NCI-H2171 (cell line): ENCODE data around the gene C19orf47.

Experiments
- DNase-seq: peaks from one replicate; lab custom pipeline; 2025; lab: John Stamatoyannopoulos, UW

Gene C19orf47

DNA sequence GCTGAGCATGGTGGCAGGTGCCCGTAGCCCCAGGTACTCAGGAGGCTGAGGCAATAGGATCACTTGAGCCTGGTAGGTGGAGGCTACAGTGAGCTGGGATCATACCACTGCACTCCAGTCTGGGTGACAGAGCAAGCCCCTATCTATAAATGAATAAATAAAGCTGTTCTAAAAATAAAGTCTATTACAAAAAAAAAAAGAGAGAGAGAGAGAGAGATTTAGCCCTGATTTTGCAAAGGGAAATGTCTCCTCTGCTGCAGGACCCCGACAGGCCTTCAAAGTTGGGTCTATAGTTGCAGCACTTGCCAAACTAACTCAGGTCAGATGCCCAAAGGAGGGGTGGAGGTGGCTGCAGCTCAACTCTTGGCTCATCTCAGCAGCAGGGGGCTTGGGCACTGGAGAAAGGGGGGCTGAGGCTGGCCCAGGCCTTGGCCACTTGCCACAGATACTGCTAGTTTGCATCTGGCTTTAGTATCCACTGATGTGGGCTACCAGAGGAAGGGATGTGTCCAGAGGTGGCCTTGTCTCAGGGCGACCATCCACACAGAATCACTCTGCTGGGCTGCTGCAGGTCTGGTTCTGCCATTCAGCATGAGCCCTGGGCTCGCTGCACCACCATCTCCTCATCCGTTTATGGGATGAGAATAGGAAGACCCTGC, 32.3 kb downstream of the C19orf47 start:
- no peak for DNase-seq

DNA sequence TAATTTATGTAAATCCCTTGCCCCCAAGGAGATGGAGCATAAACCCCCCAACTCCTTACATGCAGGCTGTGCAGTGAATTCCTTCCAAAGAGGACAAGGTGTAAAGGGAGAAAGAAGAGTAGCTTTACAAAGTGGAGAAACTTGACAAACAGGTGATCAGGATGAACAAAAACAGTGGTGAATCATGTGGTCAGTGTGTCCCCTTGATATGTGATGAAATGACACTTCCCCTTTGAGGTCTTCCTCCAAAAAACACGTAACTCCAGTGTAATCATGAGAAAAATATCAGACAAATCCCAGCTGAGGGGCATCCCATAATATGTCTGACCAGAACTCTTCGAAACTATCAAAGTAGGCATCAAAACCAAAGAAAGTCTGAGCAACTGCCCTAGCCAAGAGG, 33.5 kb downstream of the C19orf47 start:
- no peak for DNase-seq

DNA sequence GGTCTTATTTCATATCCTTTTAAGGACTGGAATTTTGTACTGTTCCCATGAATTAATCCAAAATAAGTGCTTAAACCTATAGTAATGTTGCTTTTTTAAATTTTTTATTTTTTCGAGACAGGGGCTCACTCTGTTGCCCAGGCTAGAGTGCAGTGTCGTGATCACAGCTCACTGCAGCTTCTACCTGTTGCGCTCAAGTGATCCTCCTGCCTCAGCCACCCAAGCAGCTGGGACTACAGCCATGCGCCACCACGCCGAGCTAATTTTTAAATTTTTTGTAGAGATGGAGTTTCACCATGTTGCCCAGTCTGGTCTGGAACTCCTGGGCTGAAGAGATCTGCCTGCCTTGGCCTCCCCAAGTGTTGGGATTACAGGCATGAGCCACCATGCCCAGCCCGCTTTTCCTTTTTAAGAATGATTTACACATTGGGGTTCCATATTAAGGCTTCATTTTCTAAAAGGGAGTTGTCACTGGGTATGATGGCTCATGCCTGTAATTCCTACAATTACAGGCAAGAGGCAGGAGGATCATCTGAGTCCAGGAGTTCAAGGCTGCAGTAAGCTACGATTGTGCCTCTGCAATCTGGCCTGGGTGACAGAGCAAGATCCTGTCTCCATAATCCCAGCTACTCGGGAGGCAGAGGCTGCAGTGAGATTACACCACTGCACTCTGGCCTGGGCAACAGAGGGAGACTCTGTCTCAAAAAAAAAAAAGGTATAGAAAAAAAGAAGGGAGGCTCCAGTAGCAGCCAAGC, 34.8 kb downstream of the C19orf47 start:
- DNase-seq: no peak

DNA sequence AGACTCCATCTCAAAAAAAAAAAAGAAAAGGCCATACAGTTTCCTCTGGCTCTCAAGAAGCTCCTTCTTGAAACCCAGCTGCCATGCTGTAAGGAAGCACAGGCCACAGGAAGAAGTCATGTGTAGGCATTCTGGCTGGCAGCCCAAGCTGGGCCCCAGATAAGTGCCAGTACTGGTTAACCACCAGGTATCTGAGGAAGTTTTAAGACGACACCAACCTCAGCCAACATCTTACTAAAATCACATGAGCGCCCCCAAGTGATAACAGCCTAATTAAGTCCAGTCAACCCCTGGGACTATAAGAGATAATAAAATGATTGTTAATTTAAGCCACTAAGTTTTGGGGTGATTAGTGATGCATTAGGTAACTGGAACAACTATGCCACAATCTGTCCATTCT, 35.7 kb downstream of the C19orf47 start:
- DNase-seq: no peak

DNA sequence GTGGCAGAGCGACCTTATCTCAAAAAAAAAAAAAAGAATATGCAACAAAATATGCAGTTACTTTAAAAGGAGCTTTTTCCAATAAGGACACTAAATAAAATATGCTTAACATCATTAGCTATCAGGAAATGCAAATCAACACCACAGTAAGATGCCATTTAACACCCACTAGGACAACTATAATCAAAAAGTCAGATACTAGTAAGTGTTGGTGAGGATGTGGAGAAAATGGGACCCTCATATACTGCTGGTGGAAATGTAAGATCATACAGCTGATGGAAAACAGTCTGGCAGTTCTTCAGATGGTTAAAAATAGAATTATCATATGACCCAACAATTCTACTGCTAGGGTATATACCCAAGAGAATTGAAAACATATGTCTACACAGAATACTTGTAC, 38.5 kb downstream of the C19orf47 start:
- no peak for DNase-seq

DNA sequence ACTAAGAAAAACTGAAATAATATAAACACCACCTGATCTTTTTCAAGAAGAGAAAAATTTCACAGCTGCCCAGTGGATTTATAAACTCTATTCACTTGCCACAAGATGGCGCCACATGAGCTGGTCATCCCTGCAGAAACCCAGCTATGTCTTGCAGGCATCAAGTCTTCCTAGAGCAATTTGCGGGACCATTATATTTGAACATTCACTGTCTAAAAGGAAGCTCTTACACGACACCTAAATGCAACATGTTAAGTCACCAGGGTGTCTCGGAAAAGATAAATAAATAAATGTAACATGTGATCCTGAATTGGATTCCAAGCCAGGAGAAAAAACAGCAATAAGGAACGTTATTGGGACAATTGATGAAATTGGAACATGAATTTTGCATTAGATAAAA, 42.8 kb downstream of the C19orf47 start:
- peak; percentile 75 for DNase-seq

DNA sequence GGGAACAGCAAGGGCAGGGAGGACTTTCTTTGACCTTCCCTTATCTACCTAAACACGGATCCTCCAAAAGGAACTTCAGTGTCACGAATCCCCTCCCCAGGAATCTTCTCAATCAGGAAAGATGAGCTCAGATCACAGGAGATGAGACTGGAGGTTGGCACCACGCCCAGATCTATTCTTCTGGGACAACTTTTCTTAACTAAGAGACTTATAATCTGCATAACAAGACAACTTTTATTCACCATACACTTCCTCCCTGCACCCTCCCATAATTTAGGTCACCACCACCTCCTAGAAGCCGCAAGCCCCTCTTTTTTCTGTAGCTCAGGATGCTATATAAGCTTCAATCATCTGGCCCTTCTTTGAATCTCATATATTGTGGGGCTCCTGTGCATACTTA, 43.9 kb downstream of the C19orf47 start:
- DNase-seq: no peak

DNA sequence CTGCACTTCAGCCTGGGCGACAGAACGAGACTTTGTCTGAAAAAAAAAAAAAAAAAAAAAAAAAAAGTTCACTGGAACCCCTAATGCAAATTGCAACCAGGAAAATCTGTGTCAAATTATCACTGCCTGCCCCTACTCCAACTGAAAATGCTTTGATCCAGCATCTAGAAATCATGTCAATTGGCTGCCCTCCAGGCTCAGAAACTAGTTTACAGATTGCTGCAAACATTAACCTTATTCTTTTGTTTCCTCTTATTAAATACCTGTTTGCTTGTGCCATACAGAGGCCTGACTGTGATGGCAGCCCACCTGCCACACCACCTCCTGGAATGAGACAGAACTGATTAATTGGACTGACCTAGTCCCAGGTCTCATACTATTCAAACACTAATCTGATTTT, 44.4 kb downstream of the C19orf47 start:
- no peak for DNase-seq

DNA sequence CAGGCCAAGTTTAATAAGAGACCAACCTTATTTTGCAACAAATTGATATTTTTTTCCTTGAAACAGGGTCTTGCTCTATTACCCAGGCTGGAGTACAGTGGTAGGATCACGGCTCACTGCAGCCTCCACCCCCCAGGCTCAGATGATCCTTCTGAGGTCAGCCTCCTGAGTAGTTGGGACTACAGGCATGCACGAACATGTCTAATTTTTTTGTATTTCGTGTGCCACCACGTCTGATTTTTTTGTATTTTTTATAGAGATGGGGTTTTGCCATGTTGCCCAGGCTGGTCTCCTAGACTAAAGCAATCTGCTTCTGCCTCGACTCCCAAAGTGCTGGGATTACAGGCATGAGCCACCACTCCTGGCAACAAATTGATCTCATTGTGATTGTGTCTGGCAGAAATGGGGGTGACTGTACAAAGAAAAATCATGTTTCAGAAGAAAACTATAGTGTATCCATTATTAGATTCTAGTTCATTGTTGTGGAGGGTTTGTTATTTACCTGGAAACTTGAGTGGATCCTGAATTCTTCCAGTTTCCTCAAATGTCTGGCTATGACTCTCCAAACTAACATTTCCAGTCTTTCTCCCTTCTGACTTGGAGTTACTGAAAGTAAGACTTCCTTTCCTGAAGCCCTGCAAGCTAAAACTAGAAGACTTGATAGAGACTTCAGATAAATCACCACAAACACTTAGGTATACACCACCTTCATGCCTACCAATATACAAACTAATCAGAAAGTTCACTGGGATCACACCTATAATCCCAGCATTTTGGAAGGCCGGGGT, 45.8 kb downstream of the C19orf47 start:
- no peak for DNase-seq

DNA sequence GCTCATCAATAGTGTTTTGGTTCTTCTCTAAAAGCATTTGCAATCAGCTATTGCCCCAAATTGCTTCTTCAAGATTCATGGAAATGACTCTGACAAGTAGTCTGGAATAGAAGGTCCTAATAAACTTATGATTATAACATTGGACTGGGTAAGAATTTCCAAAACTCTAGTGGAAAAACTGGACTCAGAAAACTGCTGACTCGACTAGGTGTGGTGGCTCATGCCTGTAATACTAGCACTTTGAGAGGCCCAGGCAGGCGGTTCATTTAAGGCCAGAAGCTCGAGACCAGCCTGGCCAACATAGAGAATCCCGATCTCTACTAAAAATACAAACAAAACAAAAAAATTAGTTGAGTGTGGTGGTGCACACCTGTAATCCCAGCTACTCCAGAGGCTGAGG, 47.5 kb downstream of the C19orf47 start:
- no peak for DNase-seq

DNA sequence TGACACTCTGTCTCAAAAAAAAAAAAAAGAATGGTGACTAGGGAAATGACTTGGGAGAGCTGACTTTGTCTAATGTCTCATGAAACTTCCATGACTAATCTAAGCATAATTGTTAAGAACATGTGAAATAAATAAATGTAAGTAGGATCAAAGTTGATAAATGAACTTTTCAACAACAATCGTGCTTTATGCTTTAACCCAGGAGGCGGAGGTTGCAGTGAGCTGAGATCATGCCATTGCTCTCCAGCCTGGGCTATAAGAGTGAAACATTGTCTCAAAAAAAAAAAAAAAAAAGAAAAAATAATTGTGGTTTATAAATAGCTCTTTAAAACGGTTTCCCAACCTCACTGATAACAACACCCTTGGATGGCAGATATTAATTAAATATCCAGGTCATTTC, 50.2 kb downstream of the C19orf47 start:
- DNase-seq: no peak

DNA sequence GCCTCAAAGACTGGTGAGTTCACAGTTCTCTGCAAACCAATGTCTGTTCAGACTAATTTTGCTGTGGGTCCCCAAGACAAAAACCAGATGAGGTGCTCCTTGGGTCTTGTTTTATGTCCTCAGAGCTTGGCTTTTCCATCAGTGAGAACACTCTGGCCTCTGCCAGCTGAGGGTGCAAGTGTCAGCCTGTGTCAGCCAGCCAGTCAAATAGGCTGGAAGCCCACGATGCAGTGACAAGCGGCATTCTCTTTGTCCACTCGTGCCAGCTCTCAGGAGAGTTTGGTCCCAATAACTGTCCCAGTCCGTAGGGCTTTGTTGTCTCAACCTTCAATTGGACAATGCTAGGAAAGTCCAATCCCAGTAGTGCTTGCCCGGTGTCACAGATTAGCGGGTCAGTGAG, 53.6 kb downstream of the C19orf47 start:
- DNase-seq: no peak

DNA sequence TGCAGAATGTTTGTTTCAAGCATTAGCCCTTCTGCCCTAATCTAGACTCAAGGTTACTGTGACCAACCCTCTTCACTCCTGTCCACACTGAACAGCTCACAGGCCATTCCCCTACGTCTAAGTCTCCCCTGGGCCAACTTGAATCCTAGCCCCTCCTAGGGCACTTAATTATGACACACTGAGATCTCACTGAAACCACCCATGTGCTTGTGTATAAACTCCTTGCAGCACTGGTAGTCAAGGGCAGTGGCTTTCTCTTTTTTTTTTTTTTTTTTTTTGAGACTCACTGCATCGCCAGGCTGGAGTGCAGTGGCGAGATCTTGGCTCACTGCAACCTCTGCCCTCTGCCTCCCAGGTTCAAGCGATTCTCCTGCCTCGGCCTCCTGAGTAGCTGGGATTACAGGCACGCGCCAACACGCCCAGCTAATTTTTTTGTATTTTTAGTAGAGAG, 61.2 kb downstream of the C19orf47 start:
- no peak for DNase-seq

DNA sequence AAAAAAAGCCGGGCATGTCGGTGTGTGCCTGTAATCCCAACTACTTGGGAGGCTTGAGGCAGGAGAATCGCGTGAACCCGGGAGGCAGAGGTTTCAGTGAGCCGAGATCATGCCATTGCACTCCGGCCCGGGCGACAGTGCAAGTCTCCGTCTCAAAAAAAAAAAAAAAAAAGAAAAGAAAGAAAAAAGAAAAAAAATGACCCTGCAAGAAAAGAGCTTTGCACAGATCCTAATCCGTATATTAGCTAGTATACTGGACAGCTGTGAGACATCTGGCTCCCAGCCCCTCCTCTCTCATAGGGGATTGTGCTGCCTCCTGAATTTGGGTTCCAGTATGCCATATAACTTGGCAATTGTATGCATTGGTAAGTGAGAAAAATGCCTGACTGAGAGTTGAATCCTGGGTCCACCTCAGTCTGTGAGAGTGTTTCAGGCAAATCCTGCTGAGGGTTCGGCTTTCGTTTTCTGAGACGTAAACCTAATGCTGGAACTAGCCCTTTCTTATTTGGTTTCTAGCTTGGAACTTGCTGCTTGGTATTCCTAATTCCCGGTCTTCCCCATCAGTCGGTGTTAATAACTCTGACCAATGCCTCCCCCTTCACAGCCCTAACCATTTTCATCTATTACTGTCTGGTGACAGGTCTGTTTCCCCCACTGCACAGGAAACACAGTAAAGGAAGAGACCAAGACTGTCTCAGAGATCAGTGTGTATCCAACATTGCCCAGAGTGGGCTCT, 61.8 kb downstream of the C19orf47 start:
- DNase-seq: no peak

DNA sequence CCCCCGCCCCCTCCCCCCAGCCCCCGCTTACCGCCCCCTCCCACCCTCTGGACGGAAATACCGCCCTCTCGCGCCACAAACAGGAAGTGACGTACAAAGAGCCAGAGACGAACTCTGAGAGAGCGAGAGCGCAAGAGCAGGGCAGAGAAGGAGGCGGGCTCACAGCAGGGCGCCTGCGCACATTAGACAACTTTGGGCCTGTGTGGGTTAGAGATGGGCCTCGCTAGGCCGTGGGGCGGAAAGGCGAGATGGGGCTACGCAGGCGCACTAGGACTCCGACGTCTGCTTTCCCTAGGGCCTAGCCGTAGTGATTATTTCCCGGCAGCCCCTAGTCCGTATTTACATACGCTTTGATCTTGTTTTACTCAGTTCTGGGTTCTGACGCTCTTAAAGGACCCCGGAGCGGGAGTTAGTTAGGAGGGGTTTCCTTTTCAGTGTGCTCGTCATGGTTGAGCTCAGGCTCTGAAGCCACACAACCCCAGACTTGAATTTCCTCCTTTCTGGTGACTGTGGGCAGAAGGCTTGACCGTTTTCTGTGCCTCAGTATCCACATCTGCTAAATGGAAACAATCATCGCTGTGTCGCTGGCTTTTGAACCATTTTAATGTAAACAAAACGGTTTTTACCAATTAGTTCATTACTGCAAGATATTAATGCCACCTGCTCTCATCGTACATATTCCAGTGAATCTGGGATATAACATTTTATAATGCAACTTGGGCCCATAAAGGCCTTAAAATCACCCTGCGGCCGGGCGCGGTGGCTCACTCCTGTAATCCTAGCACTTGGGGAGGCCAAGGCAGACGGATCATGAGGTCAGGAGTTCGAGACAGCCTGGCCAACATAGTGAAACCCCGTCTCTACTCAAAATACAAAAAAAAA, 62.6 kb downstream of the C19orf47 start:
- DNase-seq: peak; percentile 98

DNA sequence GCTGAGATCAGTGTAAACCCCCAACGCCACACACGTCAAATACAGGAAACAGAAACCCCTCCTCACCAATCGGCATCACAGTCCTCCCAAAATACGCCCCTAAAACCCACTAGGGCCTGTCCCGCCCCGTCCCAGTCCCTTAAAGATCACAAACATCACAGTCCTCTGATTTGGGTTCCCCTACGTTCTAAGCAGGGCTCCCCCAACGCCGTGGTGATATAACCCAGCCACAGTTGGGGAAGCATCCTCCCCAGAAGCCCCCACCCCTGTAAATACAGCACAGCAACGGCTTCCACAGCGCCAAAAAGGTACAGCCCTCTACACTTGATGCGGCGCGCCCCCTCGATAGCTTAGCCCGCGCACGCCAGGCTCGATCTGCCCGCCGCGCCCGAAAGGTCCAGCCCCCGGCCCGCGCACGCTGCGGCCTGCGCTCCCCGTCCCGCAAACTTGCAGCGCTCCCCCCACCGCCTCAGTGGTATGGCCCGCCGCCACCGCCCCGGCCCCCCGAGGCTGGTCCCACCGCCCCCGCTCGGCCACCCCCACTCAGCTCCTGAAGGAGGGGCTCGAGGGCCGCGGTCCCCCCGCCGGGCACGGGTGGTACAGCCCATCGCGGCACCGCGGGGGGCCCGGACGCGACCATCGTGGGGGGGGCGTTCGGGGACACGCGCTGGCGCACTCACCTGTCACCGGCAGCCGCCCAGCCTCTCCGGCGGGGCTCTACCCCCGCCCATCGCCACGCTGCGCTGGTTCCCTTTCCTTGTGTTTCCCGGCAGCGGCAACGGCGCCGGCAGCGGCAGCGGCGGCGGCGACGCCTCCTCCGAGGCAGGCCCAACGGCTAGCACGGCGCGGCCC, 63.5 kb downstream of the C19orf47 start, which contains the start of gene AKT2:
TSS of gene AKT2 (minus strand) at position 845 of the 852 bp plus-strand sequence. CDS start 20,078 bp downstream, outside the sequence.
- peak; percentile 73 for DNase-seq

DNA sequence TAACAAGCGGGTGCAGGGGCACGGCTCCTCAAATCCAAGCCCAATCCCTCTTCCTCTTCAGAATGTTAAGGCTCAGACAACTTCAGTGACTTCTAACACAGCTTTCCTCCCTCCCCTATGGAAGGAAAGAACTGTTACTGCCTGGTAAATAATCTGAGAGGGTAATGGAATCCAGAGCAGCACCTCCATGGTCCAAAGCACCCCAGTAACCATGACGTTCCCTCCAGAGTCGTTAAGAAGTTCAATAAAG, 64.0 kb downstream of the C19orf47 start:
- DNase-seq: no peak

DNA sequence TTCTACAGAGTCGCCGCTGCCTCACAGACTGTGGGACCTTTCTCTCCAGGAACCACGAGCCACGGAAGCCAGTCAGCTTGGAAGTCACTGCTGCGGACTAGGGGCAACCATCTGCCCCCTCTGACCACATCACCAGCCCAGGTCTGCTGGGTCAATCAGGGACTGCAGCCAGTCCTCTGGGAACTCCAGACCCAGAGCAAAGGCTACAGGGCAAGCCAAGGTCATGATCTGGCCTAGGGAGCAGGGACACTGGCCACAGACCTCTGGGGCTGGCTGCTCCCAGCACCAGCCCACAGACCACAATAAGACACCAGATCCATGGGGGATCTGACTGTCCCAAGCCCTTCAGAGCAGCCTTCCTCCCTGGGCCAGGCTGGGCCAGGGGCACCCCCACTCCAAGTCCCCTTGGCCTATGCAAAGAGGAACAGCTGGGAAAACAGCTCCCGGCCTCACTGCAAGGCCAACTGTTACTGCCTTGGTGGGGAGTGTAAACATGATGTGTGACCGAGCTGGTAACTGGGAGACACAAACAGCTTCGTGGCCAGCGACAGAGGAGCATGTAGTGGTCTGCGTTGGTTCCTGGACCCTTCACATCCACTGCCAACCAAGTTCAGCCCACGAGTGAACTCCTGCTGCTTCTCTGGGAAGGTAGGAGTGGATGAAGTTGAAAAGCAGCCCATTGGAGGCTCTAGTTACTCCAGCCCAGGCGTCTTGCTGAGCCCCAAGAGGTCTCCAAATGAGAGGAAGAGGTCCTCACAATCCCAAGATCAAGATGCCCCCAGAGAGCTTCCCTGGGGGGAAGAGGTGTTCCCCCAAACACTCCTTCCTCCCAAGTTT, 64.6 kb downstream of the C19orf47 start:
- DNase-seq: no peak

DNA sequence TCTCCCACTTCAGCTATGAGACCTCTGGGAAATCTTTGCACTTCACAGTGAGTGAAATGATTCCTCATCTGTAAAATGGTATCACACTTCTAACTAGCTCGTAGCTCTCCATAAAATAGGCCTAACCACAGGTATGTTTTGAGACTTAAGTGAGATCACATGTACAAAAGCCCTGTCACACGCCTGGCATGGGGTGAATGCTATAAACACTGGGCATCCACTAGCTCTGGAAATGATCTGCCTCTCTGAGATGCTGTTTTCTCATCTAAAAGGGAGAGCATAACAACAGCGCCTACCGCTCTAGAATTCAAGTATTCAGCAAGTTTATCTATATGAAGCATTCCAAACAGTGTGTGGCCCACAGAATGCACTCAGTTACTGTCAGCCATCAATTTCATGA, 65.3 kb downstream of the C19orf47 start:
- no peak for DNase-seq

DNA sequence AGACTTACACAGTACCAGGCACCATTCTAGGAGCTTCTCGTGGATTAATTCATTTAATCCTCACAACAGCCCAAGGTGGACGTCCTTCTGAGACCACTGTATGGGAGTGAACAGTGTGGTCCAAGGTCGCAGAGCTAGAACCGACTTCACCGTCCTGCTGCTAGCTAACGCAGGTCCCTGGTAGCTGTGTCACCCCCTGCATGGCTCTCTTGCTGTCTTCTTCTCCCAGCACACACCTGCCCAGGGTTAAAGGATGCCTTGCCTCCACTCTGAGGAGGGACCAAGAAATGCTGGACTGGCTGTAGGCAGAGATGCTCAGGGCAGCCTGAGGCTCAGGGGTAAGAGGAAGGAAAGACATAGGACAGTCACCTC, 66.0 kb downstream of the C19orf47 start:
- no peak for DNase-seq
